Stimulated activated CD8-positive, alpha-beta memory T cell treated with anti-CD3 and anti-CD28 coated beads, Interleukin-12 subunit alpha, Interleukin-12 subunit beta, amount 100 ng/mL, for 24 hours (primary cell): ENCODE data around the gene ANO10.

ENCODE experiments used
- DNase-seq: peaks from one replicate; pipeline ENCODE4 v3.0.0-alpha.2; 2020; ENCODE audit errors: extremely low read depth

Gene ANO10

DNA sequence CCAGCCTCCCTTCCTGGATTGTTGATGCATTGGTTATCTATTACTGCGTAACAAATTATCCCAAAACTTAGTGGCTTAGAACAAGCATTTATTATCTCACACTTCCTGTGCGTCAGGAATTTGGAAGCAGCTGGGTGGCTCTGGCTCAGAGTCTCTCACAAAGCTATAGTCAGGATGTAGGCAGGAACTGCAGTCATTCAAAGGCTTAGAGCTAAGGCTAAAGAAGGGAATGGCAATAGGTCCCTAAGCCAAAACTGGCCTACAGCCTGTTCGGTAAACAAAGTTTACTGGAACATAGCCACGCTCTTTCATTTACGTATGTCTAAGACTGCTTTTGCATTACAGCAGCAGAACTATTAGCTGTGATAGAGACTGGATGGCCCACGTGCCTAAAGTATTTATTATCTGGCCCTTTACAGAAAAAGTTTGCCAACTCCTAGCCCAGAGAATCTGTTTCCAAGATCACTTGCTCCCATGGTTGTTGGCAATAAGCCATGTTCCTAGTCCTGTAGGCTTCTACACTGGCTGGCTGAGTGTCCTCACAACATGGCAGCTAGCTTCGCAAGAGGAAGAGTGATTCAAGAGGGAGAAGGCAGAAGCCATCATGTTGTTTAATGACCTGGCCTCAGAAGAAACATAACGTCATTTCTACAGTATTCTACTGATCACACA, 203.1 kb downstream of the ANO10 start:
- no peak for DNase-seq

DNA sequence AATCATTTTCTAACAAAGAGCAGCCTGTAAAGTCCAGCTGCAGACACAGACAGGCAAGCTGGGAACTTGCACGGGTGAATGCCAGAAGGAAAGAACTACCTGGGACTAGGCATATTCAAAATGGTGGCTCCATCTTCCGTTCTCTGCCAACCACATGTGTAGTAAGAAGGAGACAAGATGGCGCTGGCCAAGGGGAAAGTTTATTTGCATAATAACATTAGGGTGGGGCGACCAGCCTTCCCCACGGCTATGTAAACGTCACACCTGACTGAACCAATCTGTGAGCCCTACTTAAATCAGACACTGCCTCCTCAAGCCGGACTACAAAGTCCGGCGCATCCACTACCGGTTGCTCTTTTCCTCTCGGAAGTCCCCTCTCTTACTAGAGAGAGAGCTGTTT, 204.7 kb downstream of the ANO10 start:
- DNase-seq: no peak

DNA sequence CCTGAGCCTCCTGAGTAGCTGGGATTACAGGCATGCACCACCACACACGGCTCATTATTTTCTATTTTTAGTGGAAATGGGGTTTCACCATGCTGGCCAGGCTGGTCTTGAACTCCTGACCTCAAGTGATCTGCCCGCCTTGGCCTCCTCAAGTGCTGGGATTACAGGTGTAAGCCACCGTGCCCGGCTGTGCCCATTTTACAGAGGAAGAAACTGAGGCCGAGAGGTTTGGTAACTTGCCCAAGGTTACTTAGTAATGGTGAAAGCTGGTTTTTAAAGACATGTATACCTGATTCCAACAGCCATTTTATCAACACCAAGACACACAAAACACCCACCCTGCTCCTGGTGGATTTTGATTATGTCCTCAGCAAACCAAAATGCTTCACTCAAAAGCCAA, 206.7 kb downstream of the ANO10 start:
- DNase-seq: no peak

DNA sequence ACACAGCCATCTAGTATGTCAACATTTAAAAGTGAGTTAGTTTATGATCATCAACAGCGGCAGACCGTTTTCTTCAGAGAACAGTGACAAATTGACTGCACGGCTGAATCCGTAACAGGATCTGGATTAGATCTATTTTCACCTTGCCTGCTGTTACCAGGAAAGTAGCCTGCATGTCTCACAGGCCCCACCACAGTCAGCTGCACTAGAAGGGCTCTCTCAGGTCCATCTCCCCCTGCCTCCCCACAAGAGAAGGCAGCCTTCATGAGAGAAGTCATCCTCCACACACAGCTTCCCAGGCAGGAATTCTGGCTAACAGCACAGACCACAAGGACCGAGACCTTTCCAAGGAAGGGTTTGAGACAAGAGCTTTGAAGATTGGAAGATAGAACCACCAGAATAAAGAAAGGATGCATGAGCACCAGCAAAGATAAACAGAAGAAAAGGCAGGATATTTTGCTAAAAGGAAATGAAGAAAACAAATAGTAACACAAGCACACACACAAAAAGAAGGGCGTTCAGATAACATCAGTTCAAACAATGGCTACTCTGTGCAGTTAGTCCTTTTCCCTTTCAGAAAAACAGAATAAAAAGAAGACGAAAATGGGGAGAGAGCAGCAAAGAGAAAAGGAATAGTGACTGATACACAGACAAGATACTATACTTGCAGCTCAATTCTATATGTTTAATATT, 208.0 kb downstream of the ANO10 start:
- no peak for DNase-seq

DNA sequence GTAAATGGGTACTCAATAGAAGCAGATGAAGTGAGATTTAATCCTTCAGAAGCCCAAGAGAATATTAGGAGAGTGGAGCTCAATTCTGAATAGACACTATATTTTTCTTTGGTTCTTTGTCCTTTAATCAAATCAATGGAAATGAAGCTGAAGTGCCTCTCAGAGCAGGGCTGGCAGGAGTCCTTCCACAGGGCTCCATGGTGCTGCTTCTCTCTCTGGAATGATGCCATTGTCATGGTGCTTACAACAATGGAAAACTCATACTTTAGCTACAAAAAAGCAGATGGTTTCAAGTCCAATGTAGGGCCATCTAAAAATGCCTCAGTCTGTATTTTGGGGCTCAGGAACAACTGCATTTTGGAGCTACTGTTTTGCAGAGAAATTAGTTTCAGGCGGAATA, 210.4 kb downstream of the ANO10 start:
- DNase-seq: no peak

DNA sequence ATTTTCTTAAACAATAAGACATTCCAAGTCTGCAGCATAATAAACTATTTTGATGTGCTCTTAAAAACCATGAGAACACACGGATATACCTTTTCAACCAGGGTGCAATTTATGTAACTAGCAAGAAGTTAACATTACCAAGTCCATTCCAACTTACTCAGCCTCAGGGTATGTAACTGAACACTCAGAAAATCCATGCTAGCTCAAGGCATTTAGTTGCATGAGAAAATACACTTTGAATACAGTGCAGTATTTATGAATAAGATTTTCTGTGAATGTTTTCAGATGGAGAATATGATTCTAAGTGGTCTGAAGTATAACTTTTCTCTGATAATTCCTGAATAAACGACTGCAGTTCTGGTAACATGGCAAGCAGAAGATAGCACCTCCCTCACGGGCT, 211.2 kb downstream of the ANO10 start:
- DNase-seq: no peak

DNA sequence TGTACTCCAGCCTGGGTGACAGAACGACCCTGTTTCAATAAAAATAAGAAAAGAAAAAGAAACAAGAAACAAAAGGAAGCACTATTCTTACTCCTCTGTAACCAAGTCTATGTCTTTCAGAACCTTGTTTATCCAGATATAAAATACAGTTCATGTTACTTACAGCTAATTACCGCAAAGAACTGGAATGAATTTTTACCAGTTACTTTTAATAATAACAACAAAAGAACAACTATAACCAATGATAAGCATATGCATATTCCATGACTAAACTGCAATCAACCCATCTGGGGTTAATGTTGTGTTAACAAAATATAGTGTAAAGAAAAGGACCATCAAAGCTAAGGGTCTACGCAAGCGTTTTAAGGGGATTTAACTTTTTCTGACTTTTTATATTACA, 212.3 kb downstream of the ANO10 start:
- DNase-seq: no peak

DNA sequence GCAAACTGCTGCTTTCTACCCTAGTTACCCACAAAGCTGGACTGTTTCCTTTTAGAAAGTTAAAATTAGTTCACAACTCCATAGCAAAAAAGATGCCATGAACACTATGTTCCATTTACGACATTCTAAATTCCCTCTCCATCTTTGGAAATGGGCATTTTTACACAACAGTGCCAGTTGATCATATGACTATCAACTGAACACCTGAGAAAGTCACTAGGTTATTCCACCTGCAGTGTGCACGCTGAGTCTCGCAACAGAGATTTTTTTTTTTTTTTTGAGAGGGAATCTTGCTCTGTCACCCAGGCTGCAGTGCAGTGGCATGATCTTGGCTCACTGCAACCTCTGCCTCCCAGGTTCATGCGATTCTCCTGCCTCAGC, 215.2 kb downstream of the ANO10 start:
- DNase-seq: no peak

DNA sequence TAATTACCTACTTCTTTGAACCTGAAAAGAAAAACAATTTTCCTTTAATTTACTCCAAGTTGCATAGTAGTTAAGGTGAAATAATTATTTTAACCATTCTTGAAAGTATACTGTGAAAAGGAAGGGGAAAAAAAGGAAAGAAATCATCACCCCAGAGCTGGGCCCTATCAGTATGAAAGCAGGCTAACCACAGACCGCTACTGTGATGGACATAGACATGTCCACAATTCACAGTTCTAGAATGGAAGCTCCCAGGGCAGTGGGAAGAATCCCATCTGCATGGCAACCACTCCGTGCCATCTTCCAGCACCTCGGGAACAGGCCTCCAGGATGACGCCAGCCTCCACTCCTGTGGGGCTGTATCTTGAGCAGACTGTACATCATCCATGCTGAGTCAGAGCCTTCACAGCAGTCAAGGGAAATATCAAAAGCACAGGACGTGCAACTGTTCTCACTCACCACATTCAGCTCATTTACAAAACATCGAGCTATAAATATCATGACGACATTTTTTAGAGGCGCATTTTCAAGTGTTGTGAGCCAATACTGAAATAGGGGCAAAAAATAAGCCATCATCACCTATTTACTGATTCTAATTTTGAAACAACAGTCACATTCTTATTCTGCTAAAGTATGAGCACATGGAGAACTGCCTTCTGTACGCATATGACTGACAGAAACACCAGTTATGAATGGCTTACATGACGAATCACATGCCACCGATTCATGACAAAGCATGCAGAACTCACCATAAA, 215.7 kb downstream of the ANO10 start:
- DNase-seq: no peak

DNA sequence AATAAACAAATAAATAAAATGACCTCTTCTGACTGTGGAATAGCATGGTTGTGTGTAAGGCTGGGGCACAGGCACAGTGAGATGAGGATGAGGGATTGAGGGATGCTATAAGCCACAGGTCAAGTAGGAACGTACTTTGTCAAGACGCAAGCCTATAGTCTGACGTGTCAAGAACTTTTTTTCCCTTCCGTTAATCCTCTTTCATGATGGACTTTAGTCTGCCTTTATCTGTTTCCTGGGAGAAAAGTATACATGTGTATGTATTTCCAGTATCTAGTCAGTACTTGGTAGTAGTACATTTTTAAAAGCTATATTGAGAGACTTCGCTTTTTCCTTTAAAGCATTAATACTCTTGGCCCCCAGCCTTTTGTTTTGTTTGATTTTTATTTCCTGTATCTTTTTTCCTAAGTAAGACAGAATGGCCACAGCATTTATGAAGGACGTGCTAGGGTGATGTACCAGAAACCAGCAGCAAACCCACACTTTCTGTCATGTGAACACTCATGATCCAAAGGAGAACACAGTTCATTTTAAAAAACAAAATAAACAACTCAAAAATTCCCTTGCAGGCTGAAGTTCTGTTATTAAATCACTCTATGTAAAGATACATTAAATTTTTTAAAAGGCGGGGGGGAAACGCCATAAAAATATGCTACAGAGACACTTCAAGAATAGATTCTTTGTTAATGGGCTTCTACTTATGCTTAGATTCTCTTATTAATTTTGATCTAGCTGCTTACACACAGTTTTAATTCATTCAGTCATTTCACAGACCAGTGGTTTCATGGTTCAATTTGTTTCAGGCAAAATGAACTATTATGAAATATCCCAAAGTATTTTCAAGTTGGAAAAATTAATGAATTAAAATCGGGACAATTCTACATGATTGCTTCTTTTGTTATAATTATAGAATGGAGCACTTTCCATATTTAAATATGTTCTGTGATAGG, 220.8 kb downstream of the ANO10 start:
- no peak for DNase-seq

DNA sequence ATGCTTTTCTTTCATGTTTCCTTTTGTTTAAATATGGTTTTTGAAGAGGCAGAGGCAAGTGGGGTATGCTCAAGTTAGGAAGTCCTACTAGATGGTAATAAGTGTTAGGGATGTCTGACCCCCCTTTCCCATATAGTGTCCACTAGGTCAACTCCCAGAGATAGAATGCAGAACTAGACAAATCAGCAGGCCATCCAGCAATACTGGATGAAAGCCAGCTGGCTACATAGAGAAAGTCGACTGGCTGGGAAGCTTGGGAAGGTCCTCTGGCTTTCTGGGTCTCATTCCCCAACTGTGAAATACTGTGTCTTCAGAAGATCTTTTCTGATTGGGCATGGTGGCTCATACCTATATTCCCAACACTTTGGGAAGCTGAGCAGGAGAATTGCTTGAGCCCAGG, 221.6 kb downstream of the ANO10 start:
- no peak for DNase-seq

DNA sequence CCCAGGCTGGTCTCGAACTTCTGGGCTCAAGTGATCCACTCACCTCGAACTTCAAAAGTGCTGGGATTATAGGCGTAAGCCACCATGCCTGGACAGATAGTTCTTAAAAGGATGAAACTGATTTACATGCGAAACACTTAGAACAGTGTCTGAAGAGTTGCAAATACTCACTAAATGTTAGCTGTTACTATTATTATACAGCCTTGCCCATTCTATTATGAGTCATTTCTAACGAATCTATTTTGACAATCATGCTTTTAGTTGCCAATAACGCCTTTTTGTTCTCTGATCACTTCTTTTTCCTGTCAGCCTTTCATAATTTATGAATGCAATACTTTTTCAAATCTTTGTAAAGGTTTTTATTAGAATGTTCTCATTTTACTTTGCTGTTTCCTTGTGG, 222.8 kb downstream of the ANO10 start:
- no peak for DNase-seq

DNA sequence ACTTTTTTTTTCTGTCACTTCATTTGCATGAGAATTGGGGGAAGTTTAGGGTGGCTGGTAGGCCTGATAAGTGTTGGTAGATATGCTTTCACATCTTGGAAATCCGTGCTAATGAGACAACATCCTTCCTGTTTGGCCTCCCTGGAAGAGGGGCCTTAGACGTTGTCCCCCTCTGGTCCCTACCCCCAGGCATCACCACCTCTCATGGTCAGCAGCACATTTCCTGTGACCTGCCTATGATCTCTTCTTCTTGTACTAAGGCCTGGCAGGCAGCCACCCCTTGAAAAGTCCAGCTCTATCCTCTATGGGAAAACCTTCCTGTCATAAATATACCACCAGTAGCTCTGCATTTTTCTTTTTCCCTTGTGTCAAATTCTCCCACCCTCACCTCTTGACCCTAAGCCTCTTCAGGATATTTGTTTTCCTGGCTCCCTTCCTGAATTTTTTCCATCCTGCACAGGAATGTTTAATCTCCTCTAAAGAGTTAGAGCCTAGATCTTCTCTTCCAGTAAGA, 227.7 kb downstream of the ANO10 start:
- no peak for DNase-seq

DNA sequence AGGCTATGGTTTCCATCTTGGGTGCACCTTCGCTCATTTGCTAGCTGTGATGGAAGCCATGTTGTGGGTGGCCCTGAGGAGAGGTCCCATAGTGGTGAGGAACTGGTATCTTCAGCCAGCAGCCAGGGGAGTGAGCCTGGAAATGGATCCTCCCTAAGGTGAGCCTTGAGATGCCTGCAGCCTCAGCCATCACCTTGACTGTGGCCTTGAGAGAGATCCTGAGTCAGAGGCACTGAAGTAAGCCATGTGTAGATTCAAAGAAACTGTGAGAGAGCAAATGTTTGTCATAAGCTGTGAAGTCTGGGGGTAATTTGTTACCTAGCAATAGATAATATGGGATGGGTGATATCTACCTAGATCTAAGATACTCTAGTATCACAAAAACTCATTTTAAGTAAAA, 230.2 kb downstream of the ANO10 start:
- DNase-seq: no peak

DNA sequence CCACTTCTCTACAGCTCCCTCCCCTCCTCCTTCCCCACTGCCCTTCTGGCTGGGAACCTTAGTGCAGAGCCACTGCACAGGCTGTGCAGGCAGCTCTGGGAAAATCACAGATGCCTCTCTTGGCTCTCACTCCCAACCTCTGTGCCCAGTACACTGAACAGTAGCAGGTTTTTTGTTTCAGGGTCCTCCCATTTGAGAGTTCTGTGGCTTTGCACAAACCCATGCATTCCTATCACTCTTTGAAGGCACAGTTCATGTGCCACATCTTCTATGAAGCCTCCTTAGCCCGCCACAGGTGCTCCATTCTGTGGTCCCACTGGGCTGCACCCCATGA, 231.6 kb downstream of the ANO10 start:
- DNase-seq: no peak

DNA sequence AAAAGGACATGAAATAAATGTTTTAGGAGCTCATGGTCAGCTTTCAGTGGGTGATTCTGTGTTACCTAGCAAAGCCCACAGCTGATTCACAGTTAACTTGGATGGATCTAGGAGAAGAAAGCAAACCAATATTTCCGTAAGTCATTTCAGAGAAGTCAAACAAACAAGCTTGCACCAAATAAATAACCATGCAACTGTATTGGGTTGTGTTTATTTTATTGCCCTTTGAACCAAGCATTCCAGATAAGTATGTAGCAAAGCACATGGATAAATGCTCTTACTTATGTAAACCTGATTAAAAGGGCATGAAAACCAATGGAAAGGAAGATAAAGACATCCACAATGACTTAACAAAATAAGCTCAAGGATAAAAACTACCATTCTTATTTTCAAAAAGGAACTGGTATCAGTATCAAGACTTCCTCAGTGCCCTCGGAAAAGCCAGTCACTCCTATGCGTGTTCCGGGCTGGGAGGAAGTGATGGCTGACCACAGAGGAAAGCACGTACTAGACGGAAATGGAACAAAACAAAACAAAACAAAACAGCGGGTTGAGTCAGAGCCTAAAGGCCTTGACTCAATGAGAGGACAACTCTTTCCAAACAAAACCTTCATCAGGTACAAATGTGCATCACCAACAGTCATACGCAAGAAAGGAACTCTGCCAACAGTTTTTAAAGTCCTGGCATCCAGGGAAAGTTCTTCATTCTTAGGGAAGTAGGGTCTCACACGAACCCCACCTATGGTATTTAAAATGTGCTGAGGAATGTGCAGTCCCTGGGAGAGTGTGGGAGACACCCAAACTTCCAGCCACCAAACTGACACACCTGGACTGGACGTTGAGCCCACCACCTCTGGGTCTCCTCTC, 232.2 kb downstream of the ANO10 start:
- peak; percentile 37 for DNase-seq

DNA sequence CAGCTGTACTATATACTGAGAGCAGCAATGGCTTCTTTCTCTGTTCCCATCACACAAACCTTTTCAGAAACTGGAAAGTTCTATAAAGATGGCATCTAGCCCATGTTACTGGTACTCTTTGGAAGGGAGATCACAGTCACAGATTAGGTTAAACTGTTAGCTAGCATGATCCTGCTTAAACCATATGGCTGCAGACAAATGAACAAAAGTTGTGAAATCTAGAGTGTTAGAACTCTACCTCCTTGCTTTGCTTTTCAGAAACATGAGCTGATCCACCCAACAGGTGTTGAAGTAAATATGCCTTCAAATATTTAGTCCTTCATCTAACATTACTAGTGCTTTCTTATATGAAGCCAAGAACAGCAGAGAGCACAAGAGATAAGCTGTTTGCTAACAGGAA, 232.9 kb downstream of the ANO10 start:
- no peak for DNase-seq

DNA sequence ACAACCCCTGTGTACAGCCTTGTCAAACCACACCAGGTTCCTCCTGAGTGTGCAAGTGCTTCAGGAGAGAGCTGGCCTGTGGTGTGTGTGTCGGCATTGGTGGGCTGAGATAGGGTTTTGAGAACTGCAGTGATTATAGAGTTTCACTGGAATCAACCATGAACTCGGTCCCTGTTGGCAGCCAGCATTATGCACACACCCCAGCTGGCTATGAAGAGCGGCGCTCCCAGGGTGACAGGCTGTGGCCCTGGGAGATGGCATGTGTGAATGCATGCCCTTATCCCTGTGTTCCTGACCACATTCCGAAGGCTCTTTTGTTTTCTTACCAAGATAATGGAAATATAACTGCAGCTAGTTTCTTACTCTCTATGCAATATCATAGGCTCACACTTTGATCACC, 233.6 kb downstream of the ANO10 start:
- no peak for DNase-seq

DNA sequence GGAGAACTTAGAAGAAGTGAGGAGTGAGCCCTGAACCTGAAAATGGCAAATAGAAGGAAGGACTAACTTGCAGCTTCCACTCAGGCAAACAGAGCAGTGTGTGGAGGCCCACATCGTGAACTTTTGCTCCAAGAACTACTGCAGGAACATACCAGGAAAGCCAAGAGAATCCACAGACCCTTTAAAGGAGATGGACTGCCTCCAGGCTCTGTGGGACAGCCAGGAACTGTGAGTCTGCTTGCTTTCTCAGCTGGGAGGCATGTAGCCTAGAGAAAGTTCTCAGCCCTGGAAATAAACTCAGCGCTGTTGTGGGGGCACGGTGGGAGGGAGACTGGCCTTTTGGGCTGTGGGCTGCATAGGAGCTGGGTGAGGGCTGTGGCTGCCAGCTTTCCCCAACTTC, 242.5 kb downstream of the ANO10 start:
- DNase-seq: no peak

DNA sequence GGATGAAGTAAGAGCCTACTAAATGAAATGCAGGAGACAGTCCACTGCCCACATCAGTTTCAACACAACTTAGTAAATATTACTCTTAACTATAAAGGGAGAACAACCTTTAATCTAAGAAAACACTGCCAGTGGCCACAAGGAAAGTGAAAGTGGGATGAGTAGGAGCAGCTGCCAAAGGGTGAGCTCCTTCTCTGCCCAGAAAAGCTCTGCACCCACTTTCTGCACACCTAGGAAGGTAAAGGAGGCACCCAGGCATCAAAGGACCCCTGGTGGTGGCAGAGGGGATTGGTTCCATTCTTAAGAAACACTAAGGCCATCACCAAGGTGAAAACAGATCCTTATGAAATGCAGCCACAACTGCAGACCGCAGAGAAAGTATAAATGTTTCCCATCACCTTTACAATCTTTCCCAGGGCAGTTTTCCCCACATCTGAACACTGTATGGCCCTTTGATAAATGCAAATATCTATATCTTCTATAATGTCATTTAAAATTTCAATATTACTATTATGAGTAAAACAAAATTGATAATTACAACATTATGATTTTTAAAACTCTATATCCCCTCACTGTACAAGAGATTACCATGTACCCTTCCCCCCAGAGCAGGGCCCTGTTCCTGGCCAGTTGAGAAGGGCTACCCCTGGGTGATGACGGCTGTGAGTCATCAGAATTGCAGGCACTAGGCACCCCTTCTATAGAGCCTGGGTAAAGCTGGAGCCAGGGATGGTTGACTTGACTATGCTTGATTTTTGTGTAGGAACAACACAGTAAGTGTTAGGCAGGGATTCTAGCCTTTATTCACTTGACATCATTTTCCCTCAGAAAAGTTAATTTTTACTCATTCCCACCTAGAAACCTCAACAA, 243.5 kb downstream of the ANO10 start:
- peak; percentile 20 for DNase-seq
